HEK293 (cell line): ENCODE results near the gene E2F1.
A peak's percentile ranks its signal among the peaks of the same experiment; 100 is the strongest.

Experiments used
- AEBP2 ChIP-seq: fragments of 450-650 bp; formaldehyde crosslinking; IDR thresholded peaks from 2 replicates; pipeline ENCODE4 v1.5.1; 2016; ENCODE audit warnings: missing biosample characterization, missing genetic modification characterization, borderline replicate concordance
- BCL11B ChIP-seq: fragments of 450-650 bp; formaldehyde crosslinking; IDR thresholded peaks from 2 replicates; pipeline ENCODE4 v1.5.1; 2016; ENCODE audit warnings: low read depth, missing biosample characterization, missing genetic modification characterization
- HOXA7 ChIP-seq: sonication (generic); formaldehyde crosslinking; IDR thresholded peaks from 2 replicates; pipeline ENCODE4 v1.8.1; 2022; ENCODE audit warnings: missing genetic modification reagents, borderline replicate concordance
- TRIM28 ChIP-seq: IDR thresholded peaks from 2 replicates; pipeline ENCODE4 v1.6.1; 2011; ENCODE audit warnings: low read length, control low read depth, borderline replicate concordance
- ZBTB20 ChIP-seq: fragments of 450-650 bp; formaldehyde crosslinking; IDR thresholded peaks from 2 replicates; pipeline ENCODE4 v1.5.1; 2016; ENCODE audit warnings: missing biosample characterization, missing genetic modification characterization
- ZBTB48 ChIP-seq: fragments of 450-650 bp; formaldehyde crosslinking; IDR thresholded peaks from 2 replicates; pipeline ENCODE4 v1.5.1; 2016; ENCODE audit warnings: missing biosample characterization, missing genetic modification characterization
- ZFP37 ChIP-seq: fragments of 450-650 bp; formaldehyde crosslinking; IDR thresholded peaks from 2 replicates; pipeline ENCODE4 v1.5.1; 2016; ENCODE audit warnings: missing biosample characterization, missing genetic modification characterization
- ZNF133 ChIP-seq: fragments of 450-650 bp; formaldehyde crosslinking; IDR thresholded peaks from 2 replicates; pipeline ENCODE4 v1.5.1; 2016; ENCODE audit warnings: missing biosample characterization, missing genetic modification characterization
- ZNF138 ChIP-seq: fragments of 450-650 bp; formaldehyde crosslinking; IDR thresholded peaks from 2 replicates; pipeline ENCODE4 v1.5.1; 2016; ENCODE audit warnings: missing biosample characterization, missing genetic modification characterization, borderline replicate concordance
- ZNF214 ChIP-seq: fragments of 450-650 bp; formaldehyde crosslinking; IDR thresholded peaks from 2 replicates; pipeline ENCODE4 v1.5.1; 2017; ENCODE audit warnings: missing biosample characterization, mild to moderate bottlenecking, missing genetic modification characterization, borderline replicate concordance
- ZNF248 ChIP-seq: fragments of 450-650 bp; formaldehyde crosslinking; IDR thresholded peaks from 2 replicates; pipeline ENCODE4 v1.5.1; 2017; ENCODE audit warnings: missing biosample characterization, missing genetic modification characterization
- ZNF292 ChIP-seq: fragments of 450-650 bp; formaldehyde crosslinking; IDR thresholded peaks from 2 replicates; pipeline ENCODE4 v1.5.1; 2016; ENCODE audit warnings: low read depth, missing biosample characterization, missing genetic modification characterization, borderline replicate concordance
- ZNF302 ChIP-seq: fragments of 450-650 bp; formaldehyde crosslinking; IDR thresholded peaks from 2 replicates; pipeline ENCODE4 v1.5.1; 2016; ENCODE audit warnings: missing biosample characterization, missing genetic modification characterization, low read depth
- ZNF311 ChIP-seq: fragments of 450-650 bp; formaldehyde crosslinking; IDR thresholded peaks from 2 replicates; pipeline ENCODE4 v1.5.1; 2017; ENCODE audit warnings: missing biosample characterization, missing genetic modification characterization, borderline replicate concordance
- ZNF423 ChIP-seq: fragments of 450-650 bp; formaldehyde crosslinking; IDR thresholded peaks from 2 replicates; pipeline ENCODE4 v1.5.1; 2016; ENCODE audit warnings: missing biosample characterization, missing genetic modification characterization
- ZNF426 ChIP-seq: fragments of 450-650 bp; formaldehyde crosslinking; IDR thresholded peaks from 2 replicates; pipeline ENCODE4 v1.5.1; 2017; ENCODE audit warnings: missing biosample characterization, missing genetic modification characterization, mild to moderate bottlenecking, inconsistent platforms, moderate library complexity
- ZNF449 ChIP-seq: fragments of 450-650 bp; formaldehyde crosslinking; IDR thresholded peaks from 2 replicates; pipeline ENCODE4 v1.5.1; 2017; ENCODE audit warnings: missing biosample characterization, mild to moderate bottlenecking, missing genetic modification characterization, moderate library complexity
- ZNF521 ChIP-seq: fragments of 450-650 bp; formaldehyde crosslinking; IDR thresholded peaks from 2 replicates; pipeline ENCODE4 v1.5.1; 2017; ENCODE audit warnings: missing biosample characterization, mild to moderate bottlenecking, missing genetic modification characterization
- ZNF555 ChIP-seq: fragments of 450-650 bp; formaldehyde crosslinking; conservative IDR thresholded peaks from 2 replicates; pipeline ENCODE4 v1.5.1; 2017; ENCODE audit warnings: missing biosample characterization, mild to moderate bottlenecking, missing genetic modification characterization, inconsistent platforms
- ZNF624 ChIP-seq: fragments of 450-650 bp; formaldehyde crosslinking; IDR thresholded peaks from 2 replicates; pipeline ENCODE4 v1.5.1; 2017; ENCODE audit warnings: missing biosample characterization, missing genetic modification characterization
- ZNF658 ChIP-seq: fragments of 450-650 bp; formaldehyde crosslinking; IDR thresholded peaks from 2 replicates; pipeline ENCODE4; 2016; ENCODE audit warnings: missing biosample characterization, missing genetic modification characterization
- ZSCAN16 ChIP-seq: fragments of 450-650 bp; formaldehyde crosslinking; IDR thresholded peaks from 2 replicates; pipeline ENCODE4 v1.5.1; 2016; ENCODE audit warnings: missing biosample characterization, missing genetic modification characterization
- ZSCAN30 ChIP-seq: fragments of 450-650 bp; IDR thresholded peaks from 2 replicates; pipeline ENCODE4 v1.5.1; 2018; ENCODE audit warnings: missing biosample characterization, mild to moderate bottlenecking, missing genetic modification characterization, moderate library complexity
- TF ChIP-seq, protein P1 (sequence below): fragments of 450-650 bp; formaldehyde crosslinking; IDR thresholded peaks from 2 replicates; pipeline ENCODE4 v1.5.1; 2016; ENCODE audit warnings: missing biosample characterization, missing genetic modification characterization
- TF ChIP-seq, protein P2 (sequence below): fragments of 450-650 bp; formaldehyde crosslinking; IDR thresholded peaks from 2 replicates; pipeline ENCODE4 v1.5.1; 2016; ENCODE audit warnings: missing biosample characterization, missing genetic modification characterization
- TF ChIP-seq, protein P3 (sequence below): fragments of 450-650 bp; formaldehyde crosslinking; optimal IDR thresholded peaks from 2 replicates; pipeline ENCODE3; 2016; ENCODE audit warnings: missing biosample characterization, mild to moderate bottlenecking, missing genetic modification characterization
- TF ChIP-seq, protein P4 (sequence below): fragments of 450-650 bp; formaldehyde crosslinking; IDR thresholded peaks from 2 replicates; pipeline ENCODE4 v1.5.1; 2017; ENCODE audit warnings: missing biosample characterization, missing genetic modification characterization

The E2F1 gene

DNA sequence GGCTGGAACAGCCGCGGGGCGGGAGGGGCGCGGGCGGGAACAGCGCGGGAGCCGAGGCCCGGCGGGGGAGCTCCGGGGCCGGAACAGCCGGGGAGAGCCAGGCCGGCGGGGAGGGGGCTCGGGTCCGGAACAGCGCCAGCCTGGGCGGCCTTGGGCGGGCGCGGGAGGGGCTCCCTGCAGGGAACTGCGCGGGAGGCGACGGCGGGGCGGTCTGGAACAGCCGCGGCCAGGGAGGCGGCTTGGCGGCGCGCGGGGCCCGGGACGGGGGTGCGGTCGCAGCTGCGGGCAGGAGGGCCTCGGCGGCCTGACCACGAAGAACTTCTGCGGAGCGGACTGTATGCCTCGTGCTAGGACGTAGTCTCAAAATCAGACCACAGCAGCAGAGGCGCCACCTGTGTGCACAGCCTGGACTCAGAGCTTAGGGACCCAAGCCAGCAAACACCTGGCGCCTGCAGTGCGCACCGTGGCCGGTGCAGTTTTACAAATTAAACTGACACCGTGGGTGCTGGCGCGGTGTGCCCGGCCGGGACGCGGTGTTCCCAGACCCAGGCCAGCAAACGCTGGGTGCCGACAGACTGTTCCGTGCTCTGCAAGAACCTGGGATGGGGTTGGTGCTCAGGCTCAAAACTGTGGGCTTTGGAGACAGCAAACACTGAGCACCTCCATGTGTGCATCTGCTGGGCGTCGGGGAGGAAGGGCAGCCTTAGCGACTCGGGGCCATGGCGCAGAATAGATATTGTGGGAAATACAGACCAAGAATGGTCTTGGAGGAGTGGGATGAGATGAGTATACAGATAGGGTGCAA, 46.2 kb upstream of the E2F1 start (continued):
- no peak for TF ChIP-seq ZNF426 (tag by site-specific recombination)
- TF ChIP-seq, protein P1, sequence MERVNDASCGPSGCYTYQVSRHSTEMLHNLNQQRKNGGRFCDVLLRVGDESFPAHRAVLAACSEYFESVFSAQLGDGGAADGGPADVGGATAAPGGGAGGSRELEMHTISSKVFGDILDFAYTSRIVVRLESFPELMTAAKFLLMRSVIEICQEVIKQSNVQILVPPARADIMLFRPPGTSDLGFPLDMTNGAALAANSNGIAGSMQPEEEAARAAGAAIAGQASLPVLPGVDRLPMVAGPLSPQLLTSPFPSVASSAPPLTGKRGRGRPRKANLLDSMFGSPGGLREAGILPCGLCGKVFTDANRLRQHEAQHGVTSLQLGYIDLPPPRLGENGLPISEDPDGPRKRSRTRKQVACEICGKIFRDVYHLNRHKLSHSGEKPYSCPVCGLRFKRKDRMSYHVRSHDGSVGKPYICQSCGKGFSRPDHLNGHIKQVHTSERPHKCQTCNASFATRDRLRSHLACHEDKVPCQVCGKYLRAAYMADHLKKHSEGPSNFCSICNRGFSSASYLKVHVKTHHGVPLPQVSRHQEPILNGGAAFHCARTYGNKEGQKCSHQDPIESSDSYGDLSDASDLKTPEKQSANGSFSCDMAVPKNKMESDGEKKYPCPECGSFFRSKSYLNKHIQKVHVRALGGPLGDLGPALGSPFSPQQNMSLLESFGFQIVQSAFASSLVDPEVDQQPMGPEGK: no peak
- TF ChIP-seq ZSCAN30 (tag by site-specific recombination): peak; percentile 83
- TF ChIP-seq ZNF624 (tag by site-specific recombination): no peak
- TF ChIP-seq ZNF423 (tag by site-specific recombination): no peak
- TF ChIP-seq, protein P2, sequence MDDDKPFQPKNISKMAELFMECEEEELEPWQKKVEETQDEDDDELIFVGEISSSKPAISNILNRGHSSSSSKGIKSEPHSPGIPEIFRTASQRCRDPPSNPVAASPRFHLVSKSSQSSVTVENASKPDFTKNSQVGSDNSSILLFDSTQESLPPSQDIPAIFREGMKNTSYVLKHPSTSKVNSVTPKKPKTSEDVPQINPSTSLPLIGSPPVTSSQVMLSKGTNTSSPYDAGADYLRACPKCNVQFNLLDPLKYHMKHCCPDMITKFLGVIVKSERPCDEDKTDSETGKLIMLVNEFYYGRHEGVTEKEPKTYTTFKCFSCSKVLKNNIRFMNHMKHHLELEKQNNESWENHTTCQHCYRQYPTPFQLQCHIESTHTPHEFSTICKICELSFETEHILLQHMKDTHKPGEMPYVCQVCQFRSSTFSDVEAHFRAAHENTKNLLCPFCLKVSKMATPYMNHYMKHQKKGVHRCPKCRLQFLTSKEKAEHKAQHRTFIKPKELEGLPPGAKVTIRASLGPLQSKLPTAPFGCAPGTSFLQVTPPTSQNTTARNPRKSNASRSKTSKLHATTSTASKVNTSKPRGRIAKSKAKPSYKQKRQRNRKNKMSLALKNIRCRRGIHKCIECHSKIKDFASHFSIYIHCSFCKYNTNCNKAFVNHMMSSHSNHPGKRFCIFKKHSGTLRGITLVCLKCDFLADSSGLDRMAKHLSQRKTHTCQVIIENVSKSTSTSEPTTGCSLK (tag by site-specific recombination): no peak
- no peak for TF ChIP-seq TRIM28
- no peak for TF ChIP-seq ZNF658 (tag by site-specific recombination)
- peak; percentile 77 for TF ChIP-seq ZBTB48
- no peak for TF ChIP-seq BCL11B
- TF ChIP-seq ZSCAN16 (tag by site-specific recombination): no peak
- TF ChIP-seq AEBP2 (tag by site-specific recombination): no peak
- no peak for TF ChIP-seq ZNF292 (tag by site-specific recombination)
- TF ChIP-seq ZNF555 (tag by site-specific recombination): no peak
- TF ChIP-seq, protein P3, sequence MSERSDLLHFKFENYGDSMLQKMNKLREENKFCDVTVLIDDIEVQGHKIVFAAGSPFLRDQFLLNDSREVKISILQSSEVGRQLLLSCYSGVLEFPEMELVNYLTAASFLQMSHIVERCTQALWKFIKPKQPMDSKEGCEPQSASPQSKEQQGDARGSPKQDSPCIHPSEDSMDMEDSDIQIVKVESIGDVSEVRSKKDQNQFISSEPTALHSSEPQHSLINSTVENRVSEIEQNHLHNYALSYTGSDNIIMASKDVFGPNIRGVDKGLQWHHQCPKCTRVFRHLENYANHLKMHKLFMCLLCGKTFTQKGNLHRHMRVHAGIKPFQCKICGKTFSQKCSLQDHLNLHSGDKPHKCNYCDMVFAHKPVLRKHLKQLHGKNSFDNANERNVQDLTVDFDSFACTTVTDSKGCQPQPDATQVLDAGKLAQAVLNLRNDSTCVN (tag by site-specific recombination): peak; percentile 48
- no peak for TF ChIP-seq ZNF521 (tag by site-specific recombination)
- TF ChIP-seq ZNF311 (tag by site-specific recombination): no peak
- TF ChIP-seq ZNF449 (tag by site-specific recombination): no peak
- TF ChIP-seq ZNF133: no peak
- TF ChIP-seq HOXA7 (CRISPR knock-in tag): no peak
- no peak for TF ChIP-seq ZFP37 (tag by site-specific recombination)
- peak; percentile 65 for TF ChIP-seq ZBTB20 (tag by site-specific recombination)
- TF ChIP-seq ZNF138 (tag by site-specific recombination): no peak
- TF ChIP-seq ZNF302 (tag by site-specific recombination): no peak
- TF ChIP-seq, protein P4, sequence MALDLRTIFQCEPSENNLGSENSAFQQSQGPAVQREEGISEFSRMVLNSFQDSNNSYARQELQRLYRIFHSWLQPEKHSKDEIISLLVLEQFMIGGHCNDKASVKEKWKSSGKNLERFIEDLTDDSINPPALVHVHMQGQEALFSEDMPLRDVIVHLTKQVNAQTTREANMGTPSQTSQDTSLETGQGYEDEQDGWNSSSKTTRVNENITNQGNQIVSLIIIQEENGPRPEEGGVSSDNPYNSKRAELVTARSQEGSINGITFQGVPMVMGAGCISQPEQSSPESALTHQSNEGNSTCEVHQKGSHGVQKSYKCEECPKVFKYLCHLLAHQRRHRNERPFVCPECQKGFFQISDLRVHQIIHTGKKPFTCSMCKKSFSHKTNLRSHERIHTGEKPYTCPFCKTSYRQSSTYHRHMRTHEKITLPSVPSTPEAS (tag by site-specific recombination): no peak
- TF ChIP-seq ZNF214 (tag by site-specific recombination): no peak
- no peak for TF ChIP-seq ZNF248 (tag by site-specific recombination)
